Stomach (tissue), 4 donors: ENCODE measurements around the gene COL6A1.

Experiments used
- CTCF ChIP-seq, 7 experiments: fragments of 450-650 bp in 4 of 7; fragments of 200-600 bp in 3 of 7; sonication (generic) in 3 of 7; IDR thresholded peaks; one replicate each; pipeline ENCODE4 v1.5.1; 2016 to 2019; ENCODE audit warnings: antibody characterized with exemption in 7 of 7, control low read depth in 2 of 7, mild to moderate bottlenecking in 1 of 7
- EP300 ChIP-seq: sonication (generic); formaldehyde crosslinking; IDR thresholded peaks from one replicate; pipeline ENCODE4 v1.6.1; 2017; ENCODE audit warnings: antibody characterized with exemption
- POLR2A ChIP-seq, 4 donors: fragments of 450-650 bp; IDR thresholded peaks; one replicate each; pipeline ENCODE4 v1.6.1; 2016; ENCODE audit warnings: antibody characterized with exemption in 4 of 4, control low read depth in 2 of 4, mild to moderate bottlenecking in 1 of 4, moderate library complexity in 1 of 4
- POLR2AphosphoS5 ChIP-seq, 3 donors: sonication (generic); formaldehyde crosslinking; IDR thresholded peaks; one replicate each; pipeline ENCODE4 v1.6.1; 2016; ENCODE audit warnings: antibody characterized with exemption in 3 of 3

GRCh38 chr21:46045154-46045553 is 63.6 kb downstream of the COL6A1 start:
- TF ChIP-seq CTCF (IDR thresholded peaks at IDR 0.05) = no peak
- no peak for TF ChIP-seq POLR2A (IDR thresholded peaks at IDR 0.05)
- TF ChIP-seq POLR2AphosphoS5 (IDR thresholded peaks at IDR 0.05) = no peak
- no peak for TF ChIP-seq EP300
